H1 (cell line): ENCODE measurements around the gene MZT2A. TPM values are rescaled to one million over a fixed set of nuclear protein-coding genes. Genes with fewer than 3 reads are reported as not detected.
A peak's percentile ranks its signal among the peaks of the same experiment; 100 is the strongest.
"Not testable (repeated sequence)": the region's sequence is repeated elsewhere in the genome, so short reads cannot be mapped to it uniquely, and the experiment has no call there.

Experiments
- CTCF ChIA-PET: fragments of 300-600 bp; sonication (Branson Sonifier 250); formaldehyde crosslinking; loops from one replicate; lab custom pipeline; 2021; ENCODE audit not compliant: partially characterized antibody; lab: Charles Lee
- POLR2A ChIA-PET: fragments of 300-600 bp; sonication (Branson Sonifier 250); formaldehyde crosslinking; loops from one replicate; lab custom pipeline; 2021; ENCODE audit warnings: inconsistent platforms; ENCODE audit not compliant: partially characterized antibody; lab: Charles Lee
- DNase-seq, 2 experiments: peaks; one replicate each; pipeline versions ENCODE4 v3.0.0 to v3.0.0-alpha.2; 2010 to 2022; ENCODE audit warnings: low spot score in 2 of 2, low read depth in 1 of 2, mixed read lengths in 1 of 2
- FAIRE-seq: peaks from 2 replicates; lab custom pipeline; 2011; peaks lifted over from hg19 to GRCh38; lab: Jason Lieb, UNC
- H2AFZ ChIP-seq: 2 replicates; pipeline ENCODE4 v1.8.1; 2012; ENCODE audit warnings: low read length, inconsistent platforms
- H2AK5ac ChIP-seq: 2 replicates; pipeline ENCODE4 v1.6.1; 2013; ENCODE audit warnings: low read depth, low read length
- H2BK120ac ChIP-seq: replicated peaks from 2 replicates; pipeline ENCODE3; 2013; ENCODE audit warnings: low read depth, low read length, inconsistent platforms
- H2BK12ac ChIP-seq: 2 replicates; pipeline ENCODE4 v1.6.1; 2013; ENCODE audit warnings: low read depth, low read length
- H2BK15ac ChIP-seq: 2 replicates; pipeline ENCODE4 v1.6.1; 2013; ENCODE audit warnings: low read length
- H2BK20ac ChIP-seq: 2 replicates; pipeline ENCODE4 v1.6.1; 2013; ENCODE audit warnings: low read length
- H2BK5ac ChIP-seq: 2 replicates; pipeline ENCODE4 v1.6.1; 2013; ENCODE audit warnings: low read depth, low read length
- H3K14ac ChIP-seq: 2 replicates; pipeline ENCODE4 v1.6.1; 2013; ENCODE audit warnings: inconsistent platforms; ENCODE audit not compliant: insufficient read length
- H3K18ac ChIP-seq: 2 replicates; pipeline ENCODE4 v1.6.1; 2013; ENCODE audit warnings: low read length; ENCODE audit errors: extremely low read depth
- H3K23ac ChIP-seq: 2 replicates; pipeline ENCODE4 v1.6.1; 2013; ENCODE audit warnings: inconsistent platforms; ENCODE audit not compliant: insufficient read length
- H3K23me2 ChIP-seq: 2 replicates; pipeline ENCODE4 v1.6.1; 2013; ENCODE audit warnings: low read depth, low read length
- H3K27ac ChIP-seq: 2 replicates; pipeline ENCODE4 v1.6.1; 2011; ENCODE audit warnings: low read depth, low read length, inconsistent platforms
- H3K27me3 ChIP-seq, 4 experiments: replicated peaks in 1 of 4; 1 replicate in 1 of 4; 2 replicates in 3 of 4; pipeline versions ENCODE4 v1.6.1 to v1.8.1; 2011 to 2013; ENCODE audit warnings: low read length in 3 of 4, mild to moderate bottlenecking in 3 of 4, inconsistent platforms in 2 of 4, mixed read lengths in 2 of 4, moderate library complexity in 1 of 4; ENCODE audit not compliant: control insufficient read depth in 3 of 4, insufficient read depth in 3 of 4; ENCODE audit errors: extremely low read depth in 1 of 4
- H3K36me3 ChIP-seq, 4 experiments: 2 replicates each; pipeline versions ENCODE4 v1.6.1 to v1.8.1; 2011 to 2013; ENCODE audit warnings: mild to moderate bottlenecking in 4 of 4, low read length in 3 of 4, moderate library complexity in 2 of 4, control low read depth in 1 of 4, inconsistent platforms in 1 of 4; ENCODE audit not compliant: insufficient read depth in 4 of 4, control insufficient read depth in 2 of 4
- H3K4ac ChIP-seq: replicated peaks from 2 replicates; pipeline ENCODE3; 2013; ENCODE audit warnings: low read length, low read depth, mixed read lengths, inconsistent platforms; ENCODE audit not compliant: insufficient read length
- H3K4me1 ChIP-seq, 4 experiments: replicated peaks in 1 of 4; 1 replicate in 1 of 4; 2 replicates in 3 of 4; pipeline versions ENCODE4 v1.6.1 to v1.8.1; 2011 to 2013; ENCODE audit warnings: low read length in 3 of 4, inconsistent platforms in 2 of 4, mixed read lengths in 1 of 4; ENCODE audit not compliant: insufficient read depth in 4 of 4, control insufficient read depth in 3 of 4
- H3K4me2 ChIP-seq, 2 experiments: 2 replicates each; pipeline versions ENCODE4 v1.6.1 to v1.8.1; 2011 to 2013; ENCODE audit warnings: low read depth in 2 of 2, low read length in 2 of 2, control low read depth in 1 of 2, inconsistent platforms in 1 of 2, mild to moderate bottlenecking in 1 of 2; ENCODE audit not compliant: insufficient read depth in 1 of 2
- H3K4me3 ChIP-seq, 4 experiments: fragments of 200-600, 300-600 bp in 1 of 4; sonication (generic), shearing (Covaris generic), sonication (Bioruptor Twin) in 1 of 4; 2 replicates each; pipeline versions ENCODE4 v1.5.1 to v1.8.1; 2011 to 2016; ENCODE audit warnings: low read length in 4 of 4, low read depth in 3 of 4, control low read depth in 2 of 4, inconsistent platforms in 2 of 4, mild to moderate bottlenecking in 2 of 4, mixed read lengths in 1 of 4, moderate library complexity in 1 of 4; ENCODE audit not compliant: insufficient read depth in 2 of 4; ENCODE audit errors: extremely low read depth in 1 of 4
- H3K56ac ChIP-seq: replicated peaks from 2 replicates; pipeline ENCODE3; 2013; ENCODE audit warnings: low read depth, mild to moderate bottlenecking, mixed read lengths, low read length, inconsistent platforms; ENCODE audit not compliant: insufficient read length
- H3K79me1 ChIP-seq: 2 replicates; pipeline ENCODE4 v1.6.1; 2013; ENCODE audit warnings: low read depth, low read length, control low read depth
- H3K79me2 ChIP-seq, 2 experiments: 2 replicates each; pipeline versions ENCODE4 v1.6.1 to v1.8.1; 2012 to 2013; ENCODE audit warnings: low read length in 2 of 2, mild to moderate bottlenecking in 2 of 2, inconsistent platforms in 1 of 2; ENCODE audit not compliant: insufficient read depth in 2 of 2, control insufficient read depth in 1 of 2
- H3K9ac ChIP-seq, 4 experiments: replicated peaks in 1 of 4; 1 replicate in 1 of 4; 2 replicates in 3 of 4; pipeline versions ENCODE4 v1.6.1 to v1.8.1; 2011 to 2013; ENCODE audit warnings: low read depth in 3 of 4, low read length in 3 of 4, control low read depth in 2 of 4, mild to moderate bottlenecking in 2 of 4, moderate library complexity in 2 of 4, inconsistent platforms in 1 of 4; ENCODE audit errors: extremely low read depth in 1 of 4
- H3K9me3 ChIP-seq, 2 experiments: 2 replicates each; pipeline versions ENCODE4 v1.6.1 to v1.8.1; 2012 to 2013; ENCODE audit warnings: mild to moderate bottlenecking in 2 of 2, moderate library complexity in 2 of 2, control low read depth in 1 of 2, inconsistent platforms in 1 of 2, low read depth in 1 of 2, low read length in 1 of 2, mixed read lengths in 1 of 2; ENCODE audit not compliant: insufficient read depth in 2 of 2
- H4K20me1 ChIP-seq, 2 experiments: replicated peaks in 1 of 2; 2 replicates each; pipeline versions ENCODE3 to v1.8.1; 2011 to 2013; ENCODE audit warnings: inconsistent platforms in 2 of 2, low read length in 2 of 2, mild to moderate bottlenecking in 1 of 2; ENCODE audit not compliant: insufficient read depth in 2 of 2, control insufficient read depth in 1 of 2
- H4K5ac ChIP-seq: 2 replicates; pipeline ENCODE4 v1.6.1; 2013; ENCODE audit warnings: low read length, low read depth, mixed read lengths, inconsistent platforms; ENCODE audit not compliant: insufficient read length
- H4K8ac ChIP-seq: 2 replicates; pipeline ENCODE4 v1.8.0; 2013; ENCODE audit warnings: mild to moderate bottlenecking, moderate library complexity, low read length, inconsistent platforms; ENCODE audit not compliant: insufficient read depth; ENCODE audit errors: extremely low read depth
- H4K91ac ChIP-seq: replicated peaks from 2 replicates; pipeline ENCODE3; 2013; ENCODE audit warnings: low read length, mixed read lengths, inconsistent platforms; ENCODE audit not compliant: insufficient read length
- RAD21 ChIP-seq, 2 experiments: IDR thresholded peaks in 1 of 2; conservative IDR thresholded peaks in 1 of 2; 2 replicates each; pipeline ENCODE4 v1.6.1; 2011; ENCODE audit warnings: low read depth in 2 of 2, low read length in 2 of 2, improper control_type of control experiment in 1 of 2, inconsistent platforms in 1 of 2, mild to moderate bottlenecking in 1 of 2, moderate library complexity in 1 of 2
- WGBS, 2 experiments: shearing (Covaris generic) in 1 of 2; methylation state at CpG; one replicate each; pipeline versions ENCODE4 v1.1.6 to v1.1.7; 2013 to 2015; ENCODE audit warnings: low lambda C conversion rate in 2 of 2, mixed read lengths in 2 of 2, inconsistent platforms in 1 of 2, low coverage in 1 of 2, missing lambda C conversion rate in 1 of 2; ENCODE audit not compliant: insufficient replicate concordance in 2 of 2, insufficient coverage in 1 of 2, insufficient read length in 1 of 2; ENCODE audit errors: extremely low coverage in 1 of 2, missing lambda C conversion rate in 1 of 2; 5-methylcytosine and 5-hydroxymethylcytosine counted together
- polyA plus RNA-seq, 7 experiments: library from polyadenylated mRNA; depleted of rRNA in 3 of 7; stranded (reverse) in 5 of 7; unstranded in 2 of 7; fragments of >200 nt in 5 of 7; fragments of 200-250 nt in 2 of 7; gene quantifications; 1 replicate in 5 of 7; 2 replicates in 1 of 7; 4 replicates in 1 of 7; pipeline versions ENCODE4 v1.2.1 to v1.2.3, GENCODE V29; 2011 to 2013; ENCODE audit warnings: missing spikeins in 2 of 7, mixed read lengths in 2 of 7
- total RNA-seq: library from RNA; stranded (reverse); fragmentation: NEBNext Ultra II Directional; extraction: Animal tissue kit (Norgen Biotek cat#: 25700); gene quantifications from 2 replicates; pipeline ENCODE4 v1.2.1, GENCODE V29; 2021
- TF ChIP-seq, protein P1 (sequence below), 3 experiments: IDR thresholded peaks; 1 replicate in 2 of 3; 2 replicates in 1 of 3; pipeline versions ENCODE4 v1.5.1 to v1.6.1; 2011; ENCODE audit warnings: low read length in 3 of 3, mild to moderate bottlenecking in 3 of 3, inconsistent platforms in 2 of 3, low read depth in 1 of 3, moderate library complexity in 1 of 3; ENCODE audit not compliant: insufficient read depth in 1 of 3; ENCODE audit errors: control extremely low read depth in 1 of 3

The MZT2A gene
- total and polyA plus RNA-seq, 2 of the 8 experiments (the other 6 are each of a cell fraction or from before 2014, with no cell fraction given): 116 to 120 TPM

DNA sequence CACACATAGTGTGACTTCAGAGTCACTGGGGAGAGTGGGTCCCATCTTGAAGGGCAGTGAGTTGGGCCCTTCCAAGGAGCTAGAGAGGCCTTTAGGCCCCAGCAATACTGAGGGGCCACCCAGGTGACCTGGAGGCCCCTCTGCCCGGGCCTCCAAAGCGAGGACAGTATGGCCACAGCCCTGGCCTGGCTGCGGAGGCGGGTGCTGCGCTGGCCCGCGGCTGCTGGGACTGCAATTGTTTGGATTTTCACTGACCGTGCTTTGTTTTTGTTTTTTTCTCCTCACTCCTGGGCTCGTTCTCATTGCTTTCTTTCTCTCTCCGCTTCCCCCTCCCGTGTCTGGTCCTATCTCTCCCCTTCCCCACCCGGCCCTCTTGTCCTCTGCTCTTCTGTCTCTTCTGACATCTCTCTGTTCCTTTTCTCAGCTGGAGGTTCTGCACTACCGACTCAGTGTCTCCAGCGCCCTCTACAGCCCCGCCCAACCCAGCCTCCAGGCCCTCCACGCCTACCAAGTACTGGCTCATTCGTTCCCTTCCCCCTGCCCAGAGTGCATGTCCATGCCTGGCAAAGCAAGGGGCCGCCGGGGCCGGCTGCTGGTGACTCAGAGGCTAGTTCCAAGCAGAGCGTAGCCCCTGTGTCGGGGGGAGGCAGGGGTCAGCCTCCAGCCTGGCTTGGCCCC lies 19.2 kb upstream of the MZT2A start:
- POLR2A ChIA-PET: interaction anchor here (1.1 kb wide), 1 partner anchor 11 kb away, joined by 3 read pairs; no protein-coding TSS in a partner anchor
- H3K79me1 ChIP-seq, CTCF ChIA-PET: not testable (repeated sequence)

More for the DNA sequence above, 19.2 kb upstream of the MZT2A start:
- peaks cover 3 to 40% (median 20%) of the 10 kb centered on the region in 4 experiments; a peak in 7 of 8 replicates for H3K36me3 ChIP-seq
- not testable (repeated sequence) for H3K79me2 ChIP-seq, H3K9me3 ChIP-seq, H2BK5ac ChIP-seq, H2BK12ac ChIP-seq, H3K56ac ChIP-seq, H3K14ac ChIP-seq, H2BK120ac ChIP-seq, H2BK20ac ChIP-seq, H3K27me3 ChIP-seq, H3K4ac ChIP-seq, H4K91ac ChIP-seq, H3K4me1 ChIP-seq, DNase-seq, H3K4me2 ChIP-seq, H3K18ac ChIP-seq, H4K8ac ChIP-seq, H2AK5ac ChIP-seq, H3K27ac ChIP-seq, H3K23me2 ChIP-seq, FAIRE-seq, H4K20me1 ChIP-seq, H3K9ac ChIP-seq, H3K23ac ChIP-seq, H4K5ac ChIP-seq, H3K4me3 ChIP-seq, H2BK15ac ChIP-seq, H2AFZ ChIP-seq
- TF ChIP-seq, protein P1, sequence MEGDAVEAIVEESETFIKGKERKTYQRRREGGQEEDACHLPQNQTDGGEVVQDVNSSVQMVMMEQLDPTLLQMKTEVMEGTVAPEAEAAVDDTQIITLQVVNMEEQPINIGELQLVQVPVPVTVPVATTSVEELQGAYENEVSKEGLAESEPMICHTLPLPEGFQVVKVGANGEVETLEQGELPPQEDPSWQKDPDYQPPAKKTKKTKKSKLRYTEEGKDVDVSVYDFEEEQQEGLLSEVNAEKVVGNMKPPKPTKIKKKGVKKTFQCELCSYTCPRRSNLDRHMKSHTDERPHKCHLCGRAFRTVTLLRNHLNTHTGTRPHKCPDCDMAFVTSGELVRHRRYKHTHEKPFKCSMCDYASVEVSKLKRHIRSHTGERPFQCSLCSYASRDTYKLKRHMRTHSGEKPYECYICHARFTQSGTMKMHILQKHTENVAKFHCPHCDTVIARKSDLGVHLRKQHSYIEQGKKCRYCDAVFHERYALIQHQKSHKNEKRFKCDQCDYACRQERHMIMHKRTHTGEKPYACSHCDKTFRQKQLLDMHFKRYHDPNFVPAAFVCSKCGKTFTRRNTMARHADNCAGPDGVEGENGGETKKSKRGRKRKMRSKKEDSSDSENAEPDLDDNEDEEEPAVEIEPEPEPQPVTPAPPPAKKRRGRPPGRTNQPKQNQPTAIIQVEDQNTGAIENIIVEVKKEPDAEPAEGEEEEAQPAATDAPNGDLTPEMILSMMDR (IDR thresholded peaks at IDR 0.05; ENCODE audit: control extremely low read depth in 1 of 3, insufficient read depth in 1 of 3, low read depth in 1 of 3, low read length in 3 of 3): peak in 2 of 3 experiments; percentile 13 to 24; a peak in 2 of 4 replicates
- TF ChIP-seq RAD21 (IDR thresholded peaks at IDR 0.05 in 1 of 2, conservative IDR thresholded peaks at IDR 0.05 in 1 of 2; ENCODE audit: low read depth in 2 of 2, low read length in 2 of 2): peak; percentile 9 to 27; a peak in 3 of 4 replicates
- WGBS, 2 experiments: 80% methylated on average over 3 of the region's 22 CpGs; no CpG with 5 or more reads in 1 of the 2 experiments
